ENCODE data around the gene COL16A1. TPM values are rescaled to one million over a fixed set of nuclear protein-coding genes. Genes with fewer than 3 reads are reported as not detected.

The COL16A1 gene
- total and polyA plus RNA-seq, 7 donors, result 4.6 to 271 (median 43.1) TPM

GRCh38 chr1:31662463-31662862 lies 41.4 kb downstream of the COL16A1 start:
- DNase-seq, result no peak
- H3K4me3 ChIP-seq, result no peak overlapping the region
- no peaks in the 10 kb centered on the region for H3K9me3 ChIP-seq
- H3K27ac ChIP-seq, result no peak overlapping the region
- TF ChIP-seq POLR2A (IDR thresholded peaks at IDR 0.05) (no peak), CTCF (IDR thresholded peaks at IDR 0.05) (no peak), EP300 (IDR thresholded peaks at IDR 0.05) (no peak), POLR2AphosphoS5 (IDR thresholded peaks at IDR 0.05) (no peak)
- WGBS, 2 donors, result 57 to 81% methylated on average over 12 of the region's 12 CpGs
- H3K27me3 ChIP-seq, result no peaks in the 10 kb centered on the region
- peaks cover 0 to 53% (median 14%) of the 10 kb centered on the region in 4 donors for H3K36me3 ChIP-seq
- H3K4me1 ChIP-seq, result peaks cover 0 to 20% (median 18%) of the 10 kb centered on the region in 4 donors
- intact Hi-C loops (cut with DNase I), result loop anchor here (10.0 kb wide), 1 partner anchor 302 kb away; no protein-coding TSS in a partner anchor

- Histone ChIP-seq H3K4me1 (peaks cover 0 to 15% (median 13%) of the 10 kb centered on the region in 4 donors), H3K9me3 (no peaks in the 10 kb centered on the region), H3K36me3 (peaks cover 0 to 59% (median 14%) of the 10 kb centered on the region in 4 donors), H3K27ac (no peak overlapping the region), H3K4me3 (no peak overlapping the region), H3K27me3 (no peaks in the 10 kb centered on the region)
- no peak for DNase-seq
- intact Hi-C loops (cut with DNase I), result loop anchor here (10.0 kb wide), 1 partner anchor 303 kb away; no protein-coding TSS in a partner anchor
- TF ChIP-seq CTCF (IDR thresholded peaks at IDR 0.05) (no peak), POLR2A (IDR thresholded peaks at IDR 0.05) (no peak), POLR2AphosphoS5 (IDR thresholded peaks at IDR 0.05) (no peak), EP300 (IDR thresholded peaks at IDR 0.05) (no peak)
- WGBS, 2 donors, result 92 to 94% methylated on average over 6 of the region's 6 CpGs
Measured at GRCh38 chr1:31661856-31662255, 42.0 kb downstream of the COL16A1 start.

- peaks cover 0 to 68% (median 14%) of the 10 kb centered on the region in 4 donors for H3K36me3 ChIP-seq
- intact Hi-C loops (cut with DNase I), result loop anchor here (10.0 kb wide), 1 partner anchor 304 kb away; no protein-coding TSS in a partner anchor
- no peaks in the 10 kb centered on the region for H3K27me3 ChIP-seq
Measured at GRCh38 chr1:31660871-31661455, 42.9 kb downstream of the COL16A1 start.

GRCh38 chr1:31659889-31660288 lies 43.9 kb downstream of the COL16A1 start:
- Histone ChIP-seq H3K27ac (no peak overlapping the region), H3K4me3 (no peak overlapping the region), H3K9me3 (no peaks in the 10 kb centered on the region), H3K27me3 (no peaks in the 10 kb centered on the region), H3K4me1 (peaks cover 0 to 4% (median 0%) of the 10 kb centered on the region in 4 donors), H3K36me3 (peaks cover 6 to 72% (median 15%) of the 10 kb centered on the region in 4 donors)
- no peak for DNase-seq
- WGBS, 2 donors, result 92 to 95% methylated on average over 3 of the region's 3 CpGs
- intact Hi-C loops (cut with DNase I), result loop anchor here (10.0 kb wide), 1 partner anchor 305 kb away; no protein-coding TSS in a partner anchor
- TF ChIP-seq EP300 (IDR thresholded peaks at IDR 0.05) (no peak), CTCF (IDR thresholded peaks at IDR 0.05) (no peak), POLR2A (IDR thresholded peaks at IDR 0.05) (no peak), POLR2AphosphoS5 (IDR thresholded peaks at IDR 0.05) (no peak)

More at GRCh38 chr1:31660871-31661455, 42.9 kb downstream of the COL16A1 start:
- H3K4me3 ChIP-seq, result no peak overlapping the region
- WGBS, 2 donors, result 90 to 92% methylated on average over 4 of the region's 4 CpGs
- peaks cover 0 to 6% (median 4%) of the 10 kb centered on the region in 4 donors for H3K4me1 ChIP-seq
- no peak overlapping the region for H3K27ac ChIP-seq
- DNase-seq, result no peak
- H3K9me3 ChIP-seq, result no peaks in the 10 kb centered on the region
- TF ChIP-seq CTCF (IDR thresholded peaks at IDR 0.05) (no peak), POLR2A (IDR thresholded peaks at IDR 0.05) (no peak), POLR2AphosphoS5 (IDR thresholded peaks at IDR 0.05) (no peak), EP300 (IDR thresholded peaks at IDR 0.05) (no peak)

Data from sigmoid colon (tissue), 7 donors.